HG02840 (cell line): ENCODE measurements around the gene CCDC40.

Experiments
- ATAC-seq: cut with Tn5 transposase; IDR thresholded peaks from one replicate; pipeline ENCODE4 v1.9.1; 2021; ENCODE audit warnings: mild to moderate bottlenecking, moderate library complexity, moderate number of reproducible peaks; ENCODE audit not compliant: unreplicated experiment, low FRiP score

CCDC40 gene

DNA sequence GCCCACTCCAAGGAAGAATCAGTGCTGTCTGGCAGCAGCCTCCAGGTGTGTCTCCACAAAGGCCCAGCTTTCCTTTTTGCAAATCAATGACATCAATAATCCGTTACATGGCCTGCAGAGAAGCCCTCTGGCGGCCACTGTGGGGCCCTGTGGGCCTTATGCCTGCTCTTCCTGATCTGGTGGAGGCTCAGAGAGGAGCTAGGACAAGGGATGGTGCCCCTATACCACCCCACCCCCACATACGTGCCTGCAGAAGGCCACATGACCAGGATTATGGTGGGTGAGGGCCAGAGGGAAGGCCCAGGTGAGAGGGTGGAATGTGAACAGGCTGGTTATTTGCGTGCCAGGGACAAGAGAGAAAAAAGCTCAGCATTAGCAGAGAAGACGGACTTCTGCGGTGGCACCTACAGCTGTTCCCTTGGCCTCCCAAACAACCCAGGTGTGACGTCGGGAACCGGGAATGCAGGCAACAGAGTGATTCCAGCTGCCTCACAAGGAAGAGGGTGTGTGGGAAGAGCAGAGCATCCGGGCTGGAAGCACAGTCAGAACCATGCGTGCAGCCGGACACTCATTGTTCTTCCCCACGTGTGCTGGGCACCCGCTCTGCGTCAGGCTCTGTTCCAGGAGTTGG lies 88.0 kb downstream of the CCDC40 start:
- ATAC-seq: no peak

DNA sequence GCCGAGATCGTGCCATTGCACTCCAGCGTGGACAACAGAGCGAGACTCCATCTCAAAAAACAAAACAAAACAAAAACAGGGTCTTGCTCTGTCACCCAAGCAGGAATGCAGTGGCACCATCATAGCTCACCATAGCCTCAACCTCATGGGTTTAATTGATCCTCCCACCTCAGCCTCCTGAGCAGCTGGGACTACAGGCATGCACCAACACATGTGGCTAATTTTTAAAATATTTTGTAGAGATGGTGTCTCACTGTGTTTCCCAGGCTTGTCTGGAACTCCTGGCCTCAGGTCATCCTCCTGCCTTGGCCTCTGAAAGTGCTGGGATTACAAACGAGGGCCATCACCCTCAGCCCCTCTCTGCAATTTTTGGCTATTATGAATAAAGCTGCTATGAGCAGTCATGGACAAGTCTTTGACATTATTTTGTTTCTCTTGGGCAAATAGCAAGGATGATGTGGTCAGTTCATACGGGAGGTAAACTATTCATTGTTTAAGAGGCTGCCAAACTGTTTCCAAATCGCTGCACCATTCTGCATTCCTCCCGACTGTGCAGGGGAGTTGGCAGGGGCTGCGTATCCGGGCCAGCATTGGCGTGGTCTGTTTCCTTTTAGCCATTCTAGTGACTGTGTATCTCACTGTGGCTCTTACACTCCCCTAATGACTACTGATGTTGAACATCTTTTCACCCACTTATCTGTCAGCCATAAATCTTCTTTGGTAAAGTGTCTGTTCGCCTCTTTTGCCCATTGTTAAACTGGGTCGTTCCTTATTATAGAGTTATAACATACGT lies 89.4 kb downstream of the CCDC40 start:
- ATAC-seq: no peak

DNA sequence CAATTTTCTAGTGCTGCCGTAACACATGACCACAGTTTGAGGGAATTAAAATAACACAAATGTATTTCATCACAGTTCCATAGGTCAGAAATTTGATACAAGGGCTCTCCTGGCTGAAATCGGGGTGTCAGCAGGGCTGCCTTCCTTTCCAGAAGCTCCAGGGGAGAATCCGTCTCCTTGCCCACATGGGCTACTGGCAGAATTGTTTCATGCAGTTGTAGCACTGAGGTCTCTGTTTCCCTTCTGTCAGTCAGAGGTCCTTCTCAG lies 89.9 kb downstream of the CCDC40 start:
- no peak for ATAC-seq

DNA sequence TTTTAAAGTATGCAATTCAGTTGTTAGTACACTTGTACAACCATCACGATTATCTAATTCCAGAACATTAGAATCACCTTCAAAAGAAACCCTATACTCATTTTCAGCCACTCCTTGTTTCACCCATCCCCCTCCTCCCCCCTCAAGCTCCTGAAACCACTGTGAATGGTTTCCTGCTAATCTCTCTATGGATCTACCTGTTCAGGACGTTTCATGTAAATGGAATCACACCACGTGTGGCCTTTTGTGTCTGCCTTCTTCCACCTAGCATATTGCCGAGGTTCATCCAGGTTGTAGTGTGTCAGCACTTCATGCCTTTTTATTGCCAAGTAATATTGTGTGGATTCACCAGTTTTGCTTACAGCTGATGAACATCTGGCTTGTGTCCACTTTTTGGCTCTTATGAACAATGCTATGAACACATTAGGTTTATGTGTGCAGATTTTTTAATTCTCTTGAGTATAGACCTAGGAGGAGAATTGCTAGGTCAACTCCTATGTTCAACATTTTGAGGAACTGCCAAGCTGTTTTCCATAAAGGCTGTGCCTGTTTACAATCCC lies 92.6 kb downstream of the CCDC40 start:
- ATAC-seq: no peak

DNA sequence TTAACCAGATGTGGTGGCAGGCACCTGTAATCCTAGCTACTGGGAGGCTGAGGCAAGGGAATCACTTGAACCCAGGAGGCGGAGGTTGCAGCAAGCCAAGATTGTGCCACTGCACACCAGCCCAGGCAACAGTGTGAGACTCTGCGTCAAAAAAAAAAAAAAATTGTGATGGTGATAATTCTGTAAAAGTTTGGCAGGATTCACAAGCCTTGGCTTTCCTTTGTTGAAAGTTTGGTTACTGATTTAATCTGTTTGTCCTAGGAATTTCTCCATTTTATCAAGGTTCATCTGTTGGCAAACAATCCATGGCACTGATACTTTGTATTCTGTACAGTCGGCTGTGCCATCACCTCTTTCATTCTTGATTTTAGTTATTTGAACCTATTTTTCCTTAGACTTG lies 94.5 kb downstream of the CCDC40 start:
- no peak for ATAC-seq

DNA sequence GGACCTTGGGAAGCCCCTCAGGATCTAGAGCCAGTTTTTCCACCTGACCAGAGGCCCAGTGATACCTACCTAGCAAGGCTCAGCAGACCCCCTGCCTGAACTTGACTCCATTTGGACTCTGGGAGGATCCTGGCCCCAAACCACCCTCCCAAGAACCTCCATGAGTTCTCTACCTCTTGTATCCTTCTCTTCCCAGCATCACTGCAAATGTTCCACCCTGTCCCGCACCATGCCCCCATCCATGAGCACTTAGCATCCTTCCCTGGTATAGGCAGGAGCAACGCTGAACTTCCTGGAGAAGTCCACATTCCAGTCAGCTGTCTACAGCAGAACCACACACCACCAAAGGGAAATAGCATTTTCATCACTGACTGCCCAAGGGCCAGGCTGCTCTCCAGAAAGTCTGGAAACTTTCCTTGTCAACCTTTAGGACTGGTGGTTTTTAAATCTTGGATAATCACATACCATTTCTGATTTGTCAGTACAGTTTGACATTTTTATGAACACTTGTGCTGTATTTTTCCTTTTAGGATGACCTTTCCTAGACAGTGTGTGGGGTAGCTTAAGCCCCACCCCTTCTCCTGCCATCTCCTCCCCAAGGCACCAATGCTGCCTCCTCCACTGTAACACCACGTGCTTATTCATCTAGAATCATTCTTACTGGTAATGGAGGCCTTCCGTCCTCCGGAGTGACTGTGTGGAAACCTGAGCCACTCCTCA lies 96.6 kb downstream of the CCDC40 start:
- no peak for ATAC-seq

DNA sequence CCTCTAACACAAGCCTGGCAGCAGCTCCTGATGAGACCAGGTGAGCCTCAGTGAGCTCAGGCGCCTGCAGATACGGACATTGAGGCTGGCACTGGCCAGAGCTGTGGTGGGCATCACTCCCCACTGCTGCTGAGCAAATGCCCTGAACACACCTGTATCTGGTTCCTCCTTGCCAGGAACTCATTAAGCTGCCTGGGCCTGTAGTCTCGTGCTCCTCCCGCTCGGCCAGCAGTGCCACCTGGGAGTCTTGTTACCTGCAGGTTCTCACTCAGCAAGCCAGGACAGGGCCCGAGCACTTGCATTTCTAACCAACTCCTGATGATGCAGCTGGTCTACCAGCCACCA lies 97.2 kb downstream of the CCDC40 start:
- ATAC-seq: no peak

GRCh38 chr17:80137131-80137530 lies 100.7 kb downstream of the CCDC40 start:
- no peak for ATAC-seq

DNA sequence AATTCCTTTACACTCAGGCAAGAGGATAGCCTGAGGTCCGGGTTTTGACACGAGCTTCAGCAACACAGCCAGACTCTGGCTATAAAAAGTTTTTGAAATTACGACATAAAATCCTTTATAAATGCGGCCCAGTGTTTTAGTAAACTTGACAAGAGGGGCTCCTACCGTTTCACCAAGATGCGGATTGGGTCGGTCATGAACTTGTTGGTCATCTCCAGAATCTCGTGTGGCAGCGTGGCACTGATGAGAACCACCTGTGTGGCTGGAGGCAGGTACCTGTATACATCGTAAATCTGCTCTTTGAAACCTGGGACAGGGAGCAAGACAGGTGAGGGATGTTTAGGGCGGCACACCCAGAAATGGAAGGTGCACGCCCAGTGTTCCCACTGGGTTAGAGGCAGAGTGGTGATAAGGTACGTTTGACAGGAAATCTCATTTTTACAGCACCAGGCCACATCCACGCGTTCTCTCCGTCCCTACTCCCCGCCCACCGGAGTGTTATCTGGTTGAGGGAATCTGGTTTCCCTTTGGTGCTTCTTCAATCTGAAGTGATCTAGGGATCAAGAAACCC lies 102.5 kb downstream of the CCDC40 start:
- no peak for ATAC-seq

DNA sequence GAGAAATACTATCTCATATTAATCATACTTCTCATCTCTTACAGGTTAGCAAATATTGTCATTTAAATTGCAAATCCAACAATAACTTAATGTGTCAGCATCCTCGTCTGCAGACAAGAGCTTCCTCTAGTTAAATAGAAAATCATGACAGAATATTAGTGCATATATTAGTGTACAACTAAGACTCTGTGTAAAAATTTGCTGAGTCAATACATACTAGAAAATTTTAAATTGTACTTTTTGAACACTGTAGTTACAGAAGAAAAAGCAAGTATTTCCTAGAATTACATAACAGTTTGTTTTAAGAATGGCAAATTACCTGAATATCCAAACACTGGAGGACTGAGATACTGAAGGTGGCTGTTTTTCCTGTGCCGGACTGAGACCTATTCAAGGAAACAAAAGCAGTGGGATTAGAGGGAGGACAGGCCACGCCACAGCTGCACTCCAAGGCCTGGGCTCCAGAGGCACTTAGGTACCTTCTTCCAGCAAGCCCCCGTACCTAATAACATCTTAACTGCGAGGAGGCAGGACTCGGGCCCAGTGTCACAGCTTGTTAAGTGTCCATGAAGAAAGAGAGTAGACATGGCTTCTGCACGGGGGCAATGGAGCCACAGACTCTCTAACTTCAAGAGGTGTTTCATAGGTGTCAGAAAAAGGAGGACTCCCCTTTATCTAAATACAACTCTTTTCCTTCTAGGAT lies 105.2 kb downstream of the CCDC40 start:
- no peak for ATAC-seq

- ATAC-seq: no peak
Observed at GRCh38 chr17:80142929-80143328, 106.5 kb downstream of the CCDC40 start.

GRCh38 chr17:80145076-80146075 lies 108.9 kb downstream of the CCDC40 start:
- no peak for ATAC-seq

DNA sequence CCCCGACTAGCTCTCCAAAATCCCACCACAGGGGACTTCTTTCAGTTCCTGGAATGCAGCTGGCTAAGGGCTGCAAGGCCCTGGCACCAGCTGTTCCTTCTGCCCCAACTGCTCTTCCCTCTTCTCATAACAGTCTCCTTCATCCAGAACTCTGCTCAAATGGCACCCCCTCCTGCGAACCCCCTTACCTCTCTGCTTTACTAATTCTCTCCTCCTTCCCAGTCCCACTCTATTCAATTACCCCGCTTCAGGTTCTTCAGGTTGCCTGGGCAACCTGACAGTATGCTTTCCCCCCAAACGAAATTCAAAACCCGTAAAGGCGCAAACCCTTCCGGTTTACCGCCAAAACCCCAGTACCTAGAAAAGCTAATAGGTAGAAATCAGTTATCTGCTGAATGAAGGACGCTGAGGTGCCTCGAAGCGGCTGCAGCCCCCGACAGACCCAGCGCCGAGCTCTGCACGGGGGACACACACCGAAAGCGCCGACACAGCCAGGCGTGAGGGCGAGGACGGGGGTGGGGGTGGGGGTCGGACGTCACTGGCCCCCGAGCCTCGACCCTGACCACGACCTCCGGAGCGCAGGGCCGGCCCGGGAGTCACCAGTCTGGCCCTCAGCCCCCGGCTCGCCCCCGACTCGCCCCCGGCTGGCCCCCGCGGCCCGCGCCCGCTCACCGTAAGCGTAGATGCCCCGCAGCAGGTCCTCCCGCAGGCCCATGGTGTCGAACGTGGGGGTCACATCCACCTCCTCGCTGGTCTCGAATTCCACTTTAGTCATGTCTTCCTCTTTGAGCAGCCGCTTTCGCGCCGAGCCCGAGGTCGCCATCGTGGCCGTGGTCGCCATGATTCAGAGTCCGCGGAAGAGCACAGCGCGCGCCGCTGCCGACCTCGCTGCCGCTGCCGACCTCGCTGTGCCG lies 109.9 kb downstream of the CCDC40 start:
- ATAC-seq: peak; percentile 19

DNA sequence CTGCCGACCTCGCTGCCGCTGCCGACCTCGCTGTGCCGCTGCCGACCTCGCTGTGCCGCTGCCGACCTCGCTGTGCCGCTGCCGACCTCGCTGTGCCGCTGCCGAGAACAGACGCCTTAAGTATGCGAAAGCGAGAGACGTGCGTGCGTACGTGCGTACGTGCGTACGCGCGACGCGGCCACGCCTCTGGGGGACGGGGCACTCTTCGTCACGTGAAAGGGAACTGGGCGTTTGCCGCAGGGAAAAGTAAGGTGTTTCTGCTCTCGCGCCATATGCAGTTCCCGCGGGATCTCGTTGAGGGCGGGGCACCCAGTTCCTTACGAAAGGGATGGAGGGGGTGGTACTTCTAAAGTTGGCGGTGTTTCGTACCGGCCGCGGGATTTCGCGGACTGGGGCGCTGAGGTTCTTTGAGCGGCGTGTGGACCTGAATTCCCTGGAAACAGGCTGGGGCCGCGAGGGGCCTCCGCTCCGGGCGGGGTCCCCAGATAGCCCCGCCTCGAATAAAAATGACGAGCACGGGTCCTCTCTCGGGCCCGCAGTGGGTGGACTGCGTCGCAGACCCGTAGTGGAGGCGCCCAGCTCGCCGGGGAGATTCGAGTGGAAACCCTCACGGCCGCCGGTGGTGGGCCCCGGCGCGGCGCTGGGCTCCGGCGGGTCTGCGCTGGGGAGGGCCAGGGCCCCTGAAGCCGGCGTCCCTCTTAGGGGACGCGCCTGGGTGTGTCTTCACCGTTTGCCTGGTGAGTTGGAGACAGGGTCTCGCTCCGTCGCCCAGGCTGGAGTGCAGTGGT lies 110.8 kb downstream of the CCDC40 start, which contains the start of gene EIF4A3:
Gene EIF4A3 (minus strand): TSS at position 94 of the 788 bp plus-strand sequence. CDS start 167 bp downstream, outside the sequence.
- ATAC-seq: peak; percentile 86
